Glutamatergic neuron (in vitro differentiated cells): Measurements from ENCODE around the gene CRYGC. TPM values are rescaled to one million over a fixed set of nuclear protein-coding genes. Genes with fewer than 3 reads are reported as not detected.

Experiments used
- DNase-seq: peaks from one replicate; pipeline ENCODE4 v3.0.0; 2022
- H3K27ac Mint-ChIP-seq: one replicate; pipeline ENCODE4 v1.8.0; 2020; ENCODE audit warnings: mild to moderate bottlenecking, mixed read lengths, inconsistent platforms; ENCODE audit not compliant: unreplicated experiment
- H3K27me3 Mint-ChIP-seq: one replicate; pipeline ENCODE4 v1.8.0; 2020; ENCODE audit warnings: mild to moderate bottlenecking, moderate library complexity, mixed read lengths, inconsistent platforms; ENCODE audit not compliant: unreplicated experiment
- H3K36me3 Mint-ChIP-seq: one replicate; pipeline ENCODE4 v1.8.0; 2020; ENCODE audit warnings: mild to moderate bottlenecking, mixed read lengths, inconsistent platforms; ENCODE audit not compliant: unreplicated experiment
- H3K4me1 Mint-ChIP-seq: one replicate; pipeline ENCODE4 v1.8.0; 2020; ENCODE audit warnings: mild to moderate bottlenecking, low read depth, mixed read lengths, inconsistent platforms; ENCODE audit not compliant: unreplicated experiment
- H3K4me3 Mint-ChIP-seq: one replicate; pipeline ENCODE4 v1.8.0; 2020; ENCODE audit warnings: mild to moderate bottlenecking, mixed read lengths, inconsistent platforms; ENCODE audit not compliant: unreplicated experiment
- H3K9me3 Mint-ChIP-seq: one replicate; pipeline ENCODE4 v1.8.0; 2020; ENCODE audit warnings: mild to moderate bottlenecking, moderate library complexity, mixed read lengths, inconsistent platforms; ENCODE audit not compliant: unreplicated experiment
- CTCF ChIP-seq: fragments of 200-600 bp; sonication (generic); IDR thresholded peaks from one replicate; pipeline ENCODE4 v1.5.0; 2021; ENCODE audit not compliant: partially characterized antibody, unreplicated experiment
- total RNA-seq: library from RNA; stranded (reverse); fragmentation: NEBNext Ultra II Directional; extraction: Animal tissue kit (Norgen Biotek cat#: 25700); gene quantifications from one replicate; pipeline ENCODE4 v1.2.1, GENCODE V29; 2021; ENCODE audit not compliant: unreplicated experiment

Gene CRYGC
- total RNA-seq, 1 donor from 2014 or later = not detected

GRCh38 chr2:208092093-208092832 lies 37.4 kb downstream of the CRYGC start:
- no peaks in the 10 kb centered on the region for H3K4me1 Mint-ChIP-seq
- H3K9me3 Mint-ChIP-seq = no peaks in the 10 kb centered on the region
- H3K27ac Mint-ChIP-seq = no peak overlapping the region
- DNase-seq = no peak
- no peak for TF ChIP-seq CTCF
- no peak overlapping the region for H3K4me3 Mint-ChIP-seq
- H3K36me3 Mint-ChIP-seq = peaks cover 5% of the 10 kb centered on the region
- no peaks in the 10 kb centered on the region for H3K27me3 Mint-ChIP-seq

- no peak for TF ChIP-seq CTCF
- Mint-ChIP-seq H3K9me3 (no peaks in the 10 kb centered on the region), H3K36me3 (peaks cover 5% of the 10 kb centered on the region), H3K4me1 (no peaks in the 10 kb centered on the region), H3K4me3 (no peak overlapping the region), H3K27ac (no peak overlapping the region), H3K27me3 (no peaks in the 10 kb centered on the region)
- DNase-seq = no peak
Measured at GRCh38 chr2:208090420-208090819, 39.2 kb downstream of the CRYGC start.

- TF ChIP-seq CTCF = no peak
- H3K9me3 Mint-ChIP-seq = peaks cover 6% of the 10 kb centered on the region
- no peaks in the 10 kb centered on the region for H3K4me1 Mint-ChIP-seq
- no peak overlapping the region for H3K4me3 Mint-ChIP-seq
- H3K27ac Mint-ChIP-seq = no peak overlapping the region
- DNase-seq = no peak
- H3K36me3 Mint-ChIP-seq = peaks cover 5% of the 10 kb centered on the region
- H3K27me3 Mint-ChIP-seq = peaks cover 2% of the 10 kb centered on the region
Measured at GRCh38 chr2:208086029-208086428, 43.6 kb downstream of the CRYGC start.

GRCh38 chr2:208083807-208084206 lies 45.8 kb downstream of the CRYGC start:
- no peak overlapping the region for H3K4me3 Mint-ChIP-seq
- DNase-seq = no peak
- no peaks in the 10 kb centered on the region for H3K4me1 Mint-ChIP-seq
- TF ChIP-seq CTCF = no peak
- H3K9me3 Mint-ChIP-seq = peaks cover 10% of the 10 kb centered on the region
- peaks cover 11% of the 10 kb centered on the region for H3K36me3 Mint-ChIP-seq
- no peak overlapping the region for H3K27ac Mint-ChIP-seq
- peaks cover 4% of the 10 kb centered on the region for H3K27me3 Mint-ChIP-seq

Other genes starting within 250 kb of the CRYGC start
- gene PLEKHM3, start 104.3 kb downstream of the CRYGC start, total RNA-seq = 19.5 TPM
- gene CRYGD, start 5.3 kb downstream of the CRYGC start, total RNA-seq = 0.76 TPM
- gene CRYGB, start 16.3 kb upstream of the CRYGC start, total RNA-seq = not detected
- not detected for gene CRYGA, start 33.8 kb upstream of the CRYGC start, total RNA-seq
- gene C2orf80, start 60.2 kb upstream of the CRYGC start, total RNA-seq = not detected
- gene IDH1, start 125.2 kb upstream of the CRYGC start, total RNA-seq = 308 TPM
- gene PIKFYVE, start 136.4 kb upstream of the CRYGC start, total RNA-seq = 46.8 TPM